Measurements from ENCODE around the gene SESTD1. TPM values are rescaled to one million over a fixed set of nuclear protein-coding genes. Genes with fewer than 3 reads are reported as not detected.

Gene SESTD1
- total RNA-seq, 1 experiment from 2014 or later: 26.9 TPM

GRCh38 chr2:179234658-179235240 lies 29.9 kb downstream of the SESTD1 start:
- no peaks in the 10 kb centered on the region for H3K27me3 ChIP-seq (replicated peaks; ENCODE audit: insufficient read depth, low read depth, low read length, poor library complexity)
- H3K4me1 ChIP-seq (ENCODE audit: insufficient read depth, low read length, poor library complexity, severe bottlenecking): peaks cover 11% of the 10 kb centered on the region
- intact Hi-C loops (cut with micrococcal nuclease; ENCODE audit: unreplicated experiment): no loop called here
- no peaks in the 10 kb centered on the region for H3K9me3 ChIP-seq (ENCODE audit: low read depth, low read length, poor library complexity, severe bottlenecking)
- DNase-seq (ENCODE audit: low spot score): no peak
- H3K4me3 ChIP-seq (ENCODE audit: low read depth, low read length, poor library complexity, severe bottlenecking): no peak overlapping the region
- CTCF ChIA-PET: no interaction called here
- BruUV-seq (replicated peaks): no TSS peak
- no peaks in the 10 kb centered on the region for H3K36me3 ChIP-seq (ENCODE audit: insufficient read depth, low read length, poor library complexity, severe bottlenecking)
- TF ChIP-seq EZH2 (IDR thresholded peaks at IDR 0.05; ENCODE audit: borderline replicate concordance, low read depth, low read length, poor library complexity, severe bottlenecking) (no peak), CTCF (conservative IDR thresholded peaks at IDR 0.05; ENCODE audit: low read depth, low read length) (no peak)
- H3K27ac ChIP-seq (ENCODE audit: low read depth, low read length, poor library complexity, severe bottlenecking): no peak overlapping the region
- POLR2A ChIA-PET (ENCODE audit: low non-redundant PET): no interaction called here

GRCh38 chr2:179233626-179234430 lies 30.8 kb downstream of the SESTD1 start:
- no peak overlapping the region for H3K4me3 ChIP-seq (ENCODE audit: low read depth, low read length, poor library complexity, severe bottlenecking)
- no peak for DNase-seq (ENCODE audit: low spot score)
- ChIA-PET POLR2A (ENCODE audit: low non-redundant PET) (no interaction called here), CTCF (no interaction called here)
- H3K27ac ChIP-seq (ENCODE audit: low read depth, low read length, poor library complexity, severe bottlenecking): no peak overlapping the region
- H3K4me1 ChIP-seq (ENCODE audit: insufficient read depth, low read length, poor library complexity, severe bottlenecking): peaks cover 11% of the 10 kb centered on the region
- BruUV-seq (replicated peaks): no TSS peak
- H3K9me3 ChIP-seq (ENCODE audit: low read depth, low read length, poor library complexity, severe bottlenecking): no peaks in the 10 kb centered on the region
- H3K36me3 ChIP-seq (ENCODE audit: insufficient read depth, low read length, poor library complexity, severe bottlenecking): no peaks in the 10 kb centered on the region
- intact Hi-C loops (cut with micrococcal nuclease; ENCODE audit: unreplicated experiment): no loop called here
- TF ChIP-seq CTCF (conservative IDR thresholded peaks at IDR 0.05; ENCODE audit: low read depth, low read length) (no peak), EZH2 (IDR thresholded peaks at IDR 0.05; ENCODE audit: borderline replicate concordance, low read depth, low read length, poor library complexity, severe bottlenecking) (no peak)
- H3K27me3 ChIP-seq (replicated peaks; ENCODE audit: insufficient read depth, low read depth, low read length, poor library complexity): no peaks in the 10 kb centered on the region

- H3K4me1 ChIP-seq (ENCODE audit: insufficient read depth, low read length, poor library complexity, severe bottlenecking): peaks cover 11% of the 10 kb centered on the region
- H3K27me3 ChIP-seq (replicated peaks; ENCODE audit: insufficient read depth, low read depth, low read length, poor library complexity): no peaks in the 10 kb centered on the region
- no peak overlapping the region for H3K4me3 ChIP-seq (ENCODE audit: low read depth, low read length, poor library complexity, severe bottlenecking)
- BruUV-seq (replicated peaks): no TSS peak
- intact Hi-C loops (cut with micrococcal nuclease; ENCODE audit: unreplicated experiment): no loop called here
- CTCF ChIA-PET: no interaction called here
- TF ChIP-seq EZH2 (IDR thresholded peaks at IDR 0.05; ENCODE audit: borderline replicate concordance, low read depth, low read length, poor library complexity, severe bottlenecking): no peak
- no peak for TF ChIP-seq CTCF (conservative IDR thresholded peaks at IDR 0.05; ENCODE audit: low read depth, low read length)
- POLR2A ChIA-PET (ENCODE audit: low non-redundant PET): no interaction called here
- no peaks in the 10 kb centered on the region for H3K9me3 ChIP-seq (ENCODE audit: low read depth, low read length, poor library complexity, severe bottlenecking)
- no peak overlapping the region for H3K27ac ChIP-seq (ENCODE audit: low read depth, low read length, poor library complexity, severe bottlenecking)
- no peak for DNase-seq (ENCODE audit: low spot score)
- no peaks in the 10 kb centered on the region for H3K36me3 ChIP-seq (ENCODE audit: insufficient read depth, low read length, poor library complexity, severe bottlenecking)
Observed at GRCh38 chr2:179233083-179233490, 31.5 kb downstream of the SESTD1 start.

Data from A673 (cell line).